WERI-Rb-1 (cell line): ENCODE measurements around the gene GGTA1.

Source experiments
- DNase-seq: peaks from one replicate; pipeline ENCODE4 v3.0.0-alpha.2; 2020
- H3K27ac ChIP-seq: fragments of 250-450 bp; sonication (Bioruptor Pico); 2 replicates; pipeline ENCODE4 v1.5.1; 2020; ENCODE audit warnings: mild to moderate bottlenecking, moderate library complexity
- H3K27me3 ChIP-seq: fragments of 250-450 bp; sonication (Bioruptor Pico); 2 replicates; pipeline ENCODE4 v1.5.1; 2021; ENCODE audit warnings: mild to moderate bottlenecking, low read depth, moderate library complexity; ENCODE audit not compliant: insufficient read depth, severe bottlenecking
- H3K36me3 ChIP-seq: fragments of 250-450 bp; sonication (Bioruptor Pico); 2 replicates; pipeline ENCODE4 v1.5.1; 2020; ENCODE audit warnings: mild to moderate bottlenecking, moderate library complexity
- H3K4me3 ChIP-seq: 2 replicates; pipeline ENCODE4 v1.5.1; 2011; ENCODE audit warnings: low read depth, mild to moderate bottlenecking, control low read depth, low read length
- H3K9me3 ChIP-seq: fragments of 250-450 bp; sonication (Bioruptor Pico); 2 replicates; pipeline ENCODE4 v1.5.1; 2021; ENCODE audit warnings: mild to moderate bottlenecking, moderate library complexity; ENCODE audit not compliant: severe bottlenecking
- TF ChIP-seq, protein P1 (sequence below): IDR thresholded peaks from 2 replicates; pipeline ENCODE4 v1.5.1; 2011; ENCODE audit warnings: low read depth, mild to moderate bottlenecking, control low read depth, inconsistent platforms, low read length

Gene GGTA1

DNA sequence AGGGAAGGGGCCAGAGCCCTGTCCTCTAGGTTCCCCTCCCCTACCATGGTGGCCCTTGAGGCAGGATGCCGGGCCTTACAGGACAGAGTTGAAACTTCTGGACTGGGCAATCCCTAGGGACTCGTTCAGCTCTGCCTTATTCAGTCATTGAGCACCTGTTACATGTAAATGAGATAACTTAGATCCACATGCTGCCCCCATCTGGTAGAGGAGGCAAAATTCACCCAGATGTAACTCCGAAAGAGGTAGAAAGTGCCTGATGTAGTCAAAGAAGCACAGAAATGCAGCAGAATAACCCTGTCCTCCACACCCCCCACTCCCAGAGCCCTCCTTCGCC is 1.5 kb downstream of the GGTA1 start:
- Histone ChIP-seq H3K27ac (no peak overlapping the region), H3K9me3 (peaks cover 6% of the 10 kb centered on the region), H3K36me3 (no peaks in the 10 kb centered on the region), H3K4me3 (peak overlapping the region; percentile 59), H3K27me3 (peaks cover 38% of the 10 kb centered on the region)
- DNase-seq = peak; percentile 89
- TF ChIP-seq, protein P1, sequence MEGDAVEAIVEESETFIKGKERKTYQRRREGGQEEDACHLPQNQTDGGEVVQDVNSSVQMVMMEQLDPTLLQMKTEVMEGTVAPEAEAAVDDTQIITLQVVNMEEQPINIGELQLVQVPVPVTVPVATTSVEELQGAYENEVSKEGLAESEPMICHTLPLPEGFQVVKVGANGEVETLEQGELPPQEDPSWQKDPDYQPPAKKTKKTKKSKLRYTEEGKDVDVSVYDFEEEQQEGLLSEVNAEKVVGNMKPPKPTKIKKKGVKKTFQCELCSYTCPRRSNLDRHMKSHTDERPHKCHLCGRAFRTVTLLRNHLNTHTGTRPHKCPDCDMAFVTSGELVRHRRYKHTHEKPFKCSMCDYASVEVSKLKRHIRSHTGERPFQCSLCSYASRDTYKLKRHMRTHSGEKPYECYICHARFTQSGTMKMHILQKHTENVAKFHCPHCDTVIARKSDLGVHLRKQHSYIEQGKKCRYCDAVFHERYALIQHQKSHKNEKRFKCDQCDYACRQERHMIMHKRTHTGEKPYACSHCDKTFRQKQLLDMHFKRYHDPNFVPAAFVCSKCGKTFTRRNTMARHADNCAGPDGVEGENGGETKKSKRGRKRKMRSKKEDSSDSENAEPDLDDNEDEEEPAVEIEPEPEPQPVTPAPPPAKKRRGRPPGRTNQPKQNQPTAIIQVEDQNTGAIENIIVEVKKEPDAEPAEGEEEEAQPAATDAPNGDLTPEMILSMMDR = peak; percentile 80

- Histone ChIP-seq H3K36me3 (no peaks in the 10 kb centered on the region), H3K27me3 (peaks cover 36% of the 10 kb centered on the region)
- no peak for DNase-seq
Measured at GRCh38 chr9:121495976-121496375, 3.7 kb downstream of the GGTA1 start.

GRCh38 chr9:121494192-121494591 is 5.5 kb downstream of the GGTA1 start:
- H3K4me3 ChIP-seq = no peak overlapping the region
- H3K9me3 ChIP-seq = peaks cover 6% of the 10 kb centered on the region
- DNase-seq = no peak
- TF ChIP-seq, protein P1 = no peak
- H3K27ac ChIP-seq = no peak overlapping the region
- H3K27me3 ChIP-seq = peaks cover 19% of the 10 kb centered on the region
- H3K36me3 ChIP-seq = no peaks in the 10 kb centered on the region

More at GRCh38 chr9:121495976-121496375, 3.7 kb downstream of the GGTA1 start:
- Histone ChIP-seq H3K4me3 (no peak overlapping the region), H3K9me3 (peaks cover 6% of the 10 kb centered on the region), H3K27ac (no peak overlapping the region)
- TF ChIP-seq, protein P1 = no peak

DNA sequence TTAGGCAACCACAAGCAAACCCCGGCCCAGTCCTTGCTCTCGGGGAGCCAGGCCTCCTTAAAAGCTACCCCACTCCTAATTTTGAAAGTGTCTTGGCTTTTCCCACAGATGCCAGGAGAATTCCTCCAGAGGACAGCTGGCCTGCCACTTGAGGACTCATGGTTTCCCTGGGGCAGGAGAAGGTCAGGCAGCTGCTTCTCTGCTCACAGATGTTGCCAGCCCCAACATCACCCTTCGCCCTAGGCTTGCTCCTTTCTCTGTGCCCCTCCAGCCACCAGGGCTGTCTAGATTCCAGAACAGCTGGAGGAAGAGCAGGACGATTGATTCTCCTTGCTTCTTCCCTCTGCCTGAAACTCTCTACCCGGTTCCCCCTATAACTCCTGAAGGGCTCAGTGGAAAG is 8.5 kb downstream of the GGTA1 start:
- no peak for DNase-seq
- H3K9me3 ChIP-seq = peaks cover 3% of the 10 kb centered on the region
- H3K27ac ChIP-seq = no peak overlapping the region
- H3K27me3 ChIP-seq = no peaks in the 10 kb centered on the region
- TF ChIP-seq, protein P1 = no peak
- no peaks in the 10 kb centered on the region for H3K36me3 ChIP-seq
- no peak overlapping the region for H3K4me3 ChIP-seq

- Histone ChIP-seq H3K27me3 (no peaks in the 10 kb centered on the region), H3K27ac (no peak overlapping the region), H3K9me3 (no peaks in the 10 kb centered on the region), H3K36me3 (no peaks in the 10 kb centered on the region), H3K4me3 (no peak overlapping the region)
- TF ChIP-seq, protein P1 = no peak
- DNase-seq = no peak
Measured at GRCh38 chr9:121489344-121489743, 10.3 kb downstream of the GGTA1 start.

DNA sequence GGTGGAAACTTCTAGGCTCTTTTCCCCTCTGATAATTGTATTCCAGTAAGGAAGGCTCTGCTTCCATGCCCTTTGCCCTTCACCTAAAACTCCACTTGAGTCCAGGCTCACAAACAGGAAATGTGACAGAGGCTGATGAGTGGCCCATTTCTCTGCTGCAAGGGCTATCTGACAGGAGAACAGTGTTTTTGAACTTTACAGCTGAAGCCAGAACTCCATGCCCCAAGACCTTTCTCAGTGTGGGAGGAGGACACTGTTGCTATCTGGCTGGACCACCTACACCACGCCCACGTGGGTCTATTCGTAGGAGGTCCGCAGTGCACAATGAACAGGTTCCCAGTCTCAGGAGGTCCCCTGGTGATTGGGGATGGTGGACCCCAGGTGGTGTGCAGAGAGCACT is 13.6 kb downstream of the GGTA1 start:
- H3K9me3 ChIP-seq = no peaks in the 10 kb centered on the region
- no peak overlapping the region for H3K4me3 ChIP-seq
- no peaks in the 10 kb centered on the region for H3K36me3 ChIP-seq
- H3K27ac ChIP-seq = no peak overlapping the region
- no peak for DNase-seq
- TF ChIP-seq, protein P1 = no peak
- no peaks in the 10 kb centered on the region for H3K27me3 ChIP-seq
